Bronchial epithelial cell (primary cell): ENCODE data around the gene DCK. TPM values are rescaled to one million over a fixed set of nuclear protein-coding genes. Genes with fewer than 3 reads are reported as not detected.
"Not testable (repeated sequence)": the region's sequence is repeated elsewhere in the genome, so short reads cannot be mapped to it uniquely, and the experiment has no call there.

Experiments
- DNase-seq: peaks from one replicate; pipeline ENCODE4 v3.0.0-alpha.2; 2010; ENCODE audit warnings: low read depth
- FAIRE-seq: peaks from 2 replicates; lab custom pipeline; 2011; peaks lifted over from hg19 to GRCh38; lab: Jason Lieb, UNC
- H3K27me3 ChIP-seq: 2 replicates; pipeline ENCODE4 v1.5.1; 2011; ENCODE audit warnings: low read length; ENCODE audit not compliant: control insufficient read depth, insufficient read depth
- H3K36me3 ChIP-seq: 2 replicates; pipeline ENCODE4 v1.5.1; 2011; ENCODE audit warnings: low read length; ENCODE audit not compliant: control insufficient read depth, insufficient read depth
- H3K4me3 ChIP-seq: 2 replicates; pipeline ENCODE4 v1.5.1; 2011; ENCODE audit warnings: mild to moderate bottlenecking, low read depth, low read length, control low read depth
- CTCF ChIP-seq: IDR thresholded peaks from 2 replicates; pipeline ENCODE4 v1.5.1; 2011; ENCODE audit warnings: mild to moderate bottlenecking, moderate library complexity, low read length, control low read depth, inconsistent platforms; ENCODE audit not compliant: insufficient read depth, severe bottlenecking
- total RNA-seq: library from RNA; depleted of rRNA; stranded (reverse); fragments of >200 nt; gene quantifications from 2 replicates; pipeline ENCODE4 v1.2.1, GENCODE V29; 2014

The DCK gene
- total RNA-seq, 1 donor from 2014 or later = 16.1 TPM

GRCh38 chr4:71011451-71011850 lies 18.0 kb downstream of the DCK start:
- H3K36me3 ChIP-seq = no peaks in the 10 kb centered on the region
- H3K4me3 ChIP-seq = no peak overlapping the region
- no peak for DNase-seq
- TF ChIP-seq CTCF = no peak
- H3K27me3 ChIP-seq = no peaks in the 10 kb centered on the region
- FAIRE-seq = no peak

GRCh38 chr4:71017391-71017790 lies 23.9 kb downstream of the DCK start:
- H3K36me3 ChIP-seq, FAIRE-seq, H3K27me3 ChIP-seq, DNase-seq, H3K4me3 ChIP-seq: not testable (repeated sequence)

- Histone ChIP-seq H3K27me3 (no peaks in the 10 kb centered on the region), H3K36me3 (no peaks in the 10 kb centered on the region), H3K4me3 (no peak overlapping the region)
- TF ChIP-seq CTCF = no peak
- DNase-seq (no peak), FAIRE-seq (no peak)
Observed at GRCh38 chr4:71020611-71021010, 27.2 kb downstream of the DCK start.

- no peak overlapping the region for H3K4me3 ChIP-seq
- FAIRE-seq (no peak), DNase-seq (no peak)
- TF ChIP-seq CTCF = no peak
- H3K36me3 ChIP-seq = no peaks in the 10 kb centered on the region
- H3K27me3 ChIP-seq = no peaks in the 10 kb centered on the region
Observed at GRCh38 chr4:71025654-71026053, 32.2 kb downstream of the DCK start.

- Histone ChIP-seq H3K36me3 (no peaks in the 10 kb centered on the region), H3K4me3 (no peak overlapping the region), H3K27me3 (no peaks in the 10 kb centered on the region)
- DNase-seq = peak; percentile 75
- FAIRE-seq = no peak
- no peak for TF ChIP-seq CTCF
Observed at GRCh38 chr4:71026086-71026485, 32.6 kb downstream of the DCK start.

GRCh38 chr4:71027611-71028010 lies 34.2 kb downstream of the DCK start:
- no peak for TF ChIP-seq CTCF
- H3K4me3 ChIP-seq = no peak overlapping the region
- DNase-seq (no peak), FAIRE-seq (no peak)
- H3K36me3 ChIP-seq = no peaks in the 10 kb centered on the region
- H3K27me3 ChIP-seq = no peaks in the 10 kb centered on the region
